ENCODE results near the gene RAPGEF4.

The RAPGEF4 gene

DNA sequence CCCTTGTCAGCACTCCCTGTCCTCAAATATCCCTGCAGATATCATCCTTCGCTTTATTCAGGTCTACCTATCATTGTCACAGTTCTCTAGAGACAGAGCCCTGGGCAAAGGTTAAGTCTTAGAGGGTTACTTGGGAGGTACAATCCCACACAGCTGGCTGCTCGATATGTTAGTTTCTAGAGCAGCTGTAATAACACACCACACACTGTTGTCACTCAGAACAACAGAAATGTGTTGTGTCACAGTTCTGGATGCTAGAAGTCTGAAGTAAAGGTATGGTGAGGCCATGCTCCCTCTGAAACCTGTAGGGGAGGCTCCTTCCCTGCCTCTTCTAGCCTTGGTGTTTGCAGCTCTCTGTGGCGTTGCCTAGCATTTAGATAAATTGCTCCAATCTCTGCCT lies 9.9 kb upstream of the RAPGEF4 start:
- Histone ChIP-seq H3K36me3 (ENCODE audit: control insufficient read depth, insufficient read depth, low read length) (no peaks in the 10 kb centered on the region), H3K9me3 (ENCODE audit: control insufficient read depth, low read length) (no peaks in the 10 kb centered on the region), H3K4me3 (ENCODE audit: insufficient read depth, low read depth, low read length, poor library complexity, severe bottlenecking) (no peak overlapping the region), H3K27ac (ENCODE audit: insufficient read depth, low read length, poor library complexity, severe bottlenecking) (no peak overlapping the region), H3K27me3 (replicated peaks; ENCODE audit: control insufficient read depth, insufficient read depth, low read length, poor library complexity, severe bottlenecking) (no peaks in the 10 kb centered on the region), H3K4me1 (ENCODE audit: control insufficient read depth, insufficient read depth, low read length, poor library complexity, severe bottlenecking) (no peaks in the 10 kb centered on the region)
- no peak for DNase-seq

GRCh38 chr2:172726172-172726735 lies 9.4 kb upstream of the RAPGEF4 start:
- Histone ChIP-seq H3K4me1 (ENCODE audit: control insufficient read depth, insufficient read depth, low read length, poor library complexity, severe bottlenecking) (no peaks in the 10 kb centered on the region), H3K27ac (ENCODE audit: insufficient read depth, low read length, poor library complexity, severe bottlenecking) (no peak overlapping the region), H3K4me3 (ENCODE audit: insufficient read depth, low read depth, low read length, poor library complexity, severe bottlenecking) (no peak overlapping the region), H3K27me3 (replicated peaks; ENCODE audit: control insufficient read depth, insufficient read depth, low read length, poor library complexity, severe bottlenecking) (no peaks in the 10 kb centered on the region), H3K9me3 (ENCODE audit: control insufficient read depth, low read length) (no peaks in the 10 kb centered on the region), H3K36me3 (ENCODE audit: control insufficient read depth, insufficient read depth, low read length) (no peaks in the 10 kb centered on the region)
- DNase-seq = no peak

- H3K4me3 ChIP-seq (ENCODE audit: insufficient read depth, low read depth, low read length, poor library complexity, severe bottlenecking) = no peak overlapping the region
- no peaks in the 10 kb centered on the region for H3K9me3 ChIP-seq (ENCODE audit: control insufficient read depth, low read length)
- H3K27ac ChIP-seq (ENCODE audit: insufficient read depth, low read length, poor library complexity, severe bottlenecking) = no peak overlapping the region
- no peaks in the 10 kb centered on the region for H3K36me3 ChIP-seq (ENCODE audit: control insufficient read depth, insufficient read depth, low read length)
- H3K4me1 ChIP-seq (ENCODE audit: control insufficient read depth, insufficient read depth, low read length, poor library complexity, severe bottlenecking) = peaks cover 2% of the 10 kb centered on the region
- no peak for DNase-seq
- peaks cover 5% of the 10 kb centered on the region for H3K27me3 ChIP-seq (replicated peaks; ENCODE audit: control insufficient read depth, insufficient read depth, low read length, poor library complexity, severe bottlenecking)
These were observed 5.2 kb upstream of the RAPGEF4 start for GRCh38 chr2:172730411-172730810.

DNA sequence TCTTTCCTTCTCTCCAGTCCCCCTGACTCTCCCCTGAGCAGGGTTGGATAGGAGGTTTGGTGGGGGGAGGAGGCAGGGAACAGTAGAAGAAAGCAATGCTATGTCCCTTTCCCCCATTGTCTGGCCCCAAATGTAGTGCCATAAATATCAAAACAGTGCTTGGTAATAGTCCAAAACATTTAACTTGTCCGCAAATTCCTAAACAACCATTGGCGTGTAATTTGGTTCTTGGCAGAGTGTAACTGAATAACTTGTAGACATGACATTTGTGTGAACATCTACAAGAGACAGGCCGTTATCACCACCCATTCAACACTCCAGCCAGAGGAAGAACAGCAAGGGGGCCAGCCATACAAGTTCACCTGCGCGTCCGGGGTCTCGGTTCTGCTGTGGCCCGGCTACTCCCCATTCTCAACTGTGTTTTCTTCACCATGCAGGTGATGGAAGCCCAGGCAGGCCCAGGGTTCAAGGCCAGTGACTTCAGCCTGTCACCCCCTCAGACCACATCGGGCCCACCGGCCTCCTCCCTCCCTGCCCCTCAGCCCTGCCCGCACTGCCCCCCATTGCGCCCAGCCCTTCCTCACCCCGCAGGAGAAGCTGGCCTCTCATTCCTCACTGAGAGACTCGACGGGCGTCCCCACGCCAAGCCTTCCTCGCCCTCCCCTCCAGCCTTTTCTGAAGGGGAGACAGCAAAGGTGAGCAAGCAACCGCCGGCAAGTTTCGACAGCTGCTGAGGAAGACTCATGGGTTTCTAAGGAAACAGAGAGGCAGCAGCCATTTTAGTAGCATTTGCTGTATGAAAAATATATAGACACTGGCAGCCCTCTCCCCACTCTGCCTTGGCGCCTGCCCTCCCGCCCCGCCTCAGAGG lies 699 bp upstream of the RAPGEF4 start:
- Histone ChIP-seq H3K36me3 (ENCODE audit: control insufficient read depth, insufficient read depth, low read length) (no peaks in the 10 kb centered on the region), H3K27me3 (replicated peaks; ENCODE audit: control insufficient read depth, insufficient read depth, low read length, poor library complexity, severe bottlenecking) (peaks cover 12% of the 10 kb centered on the region), H3K9me3 (ENCODE audit: control insufficient read depth, low read length) (no peaks in the 10 kb centered on the region), H3K27ac (ENCODE audit: insufficient read depth, low read length, poor library complexity, severe bottlenecking) (no peak overlapping the region), H3K4me1 (ENCODE audit: control insufficient read depth, insufficient read depth, low read length, poor library complexity, severe bottlenecking) (peaks cover 3% of the 10 kb centered on the region), H3K4me3 (ENCODE audit: insufficient read depth, low read depth, low read length, poor library complexity, severe bottlenecking) (no peak overlapping the region)
- DNase-seq = no peak

- no peak overlapping the region for H3K4me3 ChIP-seq (ENCODE audit: insufficient read depth, low read depth, low read length, poor library complexity, severe bottlenecking)
- no peak overlapping the region for H3K27ac ChIP-seq (ENCODE audit: insufficient read depth, low read length, poor library complexity, severe bottlenecking)
- no peaks in the 10 kb centered on the region for H3K36me3 ChIP-seq (ENCODE audit: control insufficient read depth, insufficient read depth, low read length)
These were observed 954 bp downstream of the RAPGEF4 start for GRCh38 chr2:172736424-172737174.

GRCh38 chr2:172739661-172740266 lies 4.1 kb downstream of the RAPGEF4 start:
- no peak for DNase-seq
- no peaks in the 10 kb centered on the region for H3K36me3 ChIP-seq (ENCODE audit: control insufficient read depth, insufficient read depth, low read length)
- H3K4me1 ChIP-seq (ENCODE audit: control insufficient read depth, insufficient read depth, low read length, poor library complexity, severe bottlenecking) = peaks cover 3% of the 10 kb centered on the region
- no peaks in the 10 kb centered on the region for H3K9me3 ChIP-seq (ENCODE audit: control insufficient read depth, low read length)
- no peak overlapping the region for H3K27ac ChIP-seq (ENCODE audit: insufficient read depth, low read length, poor library complexity, severe bottlenecking)
- H3K27me3 ChIP-seq (replicated peaks; ENCODE audit: control insufficient read depth, insufficient read depth, low read length, poor library complexity, severe bottlenecking) = peaks cover 7% of the 10 kb centered on the region
- H3K4me3 ChIP-seq (ENCODE audit: insufficient read depth, low read depth, low read length, poor library complexity, severe bottlenecking) = no peak overlapping the region

More at GRCh38 chr2:172736424-172737174, 954 bp downstream of the RAPGEF4 start:
- H3K4me1 ChIP-seq (ENCODE audit: control insufficient read depth, insufficient read depth, low read length, poor library complexity, severe bottlenecking) = peaks cover 3% of the 10 kb centered on the region
- peaks cover 12% of the 10 kb centered on the region for H3K27me3 ChIP-seq (replicated peaks; ENCODE audit: control insufficient read depth, insufficient read depth, low read length, poor library complexity, severe bottlenecking)
- no peak for DNase-seq
- no peaks in the 10 kb centered on the region for H3K9me3 ChIP-seq (ENCODE audit: control insufficient read depth, low read length)

- H3K27me3 ChIP-seq (replicated peaks; ENCODE audit: control insufficient read depth, insufficient read depth, low read length, poor library complexity, severe bottlenecking) = peaks cover 7% of the 10 kb centered on the region
- no peak for DNase-seq
- H3K9me3 ChIP-seq (ENCODE audit: control insufficient read depth, low read length) = no peaks in the 10 kb centered on the region
- H3K27ac ChIP-seq (ENCODE audit: insufficient read depth, low read length, poor library complexity, severe bottlenecking) = no peak overlapping the region
- no peaks in the 10 kb centered on the region for H3K36me3 ChIP-seq (ENCODE audit: control insufficient read depth, insufficient read depth, low read length)
- no peaks in the 10 kb centered on the region for H3K4me1 ChIP-seq (ENCODE audit: control insufficient read depth, insufficient read depth, low read length, poor library complexity, severe bottlenecking)
- no peak overlapping the region for H3K4me3 ChIP-seq (ENCODE audit: insufficient read depth, low read depth, low read length, poor library complexity, severe bottlenecking)
These were observed 5.2 kb downstream of the RAPGEF4 start for GRCh38 chr2:172740856-172741255.

GRCh38 chr2:172742931-172743540 lies 7.4 kb downstream of the RAPGEF4 start:
- Histone ChIP-seq H3K9me3 (ENCODE audit: control insufficient read depth, low read length) (no peaks in the 10 kb centered on the region), H3K4me1 (ENCODE audit: control insufficient read depth, insufficient read depth, low read length, poor library complexity, severe bottlenecking) (no peaks in the 10 kb centered on the region), H3K27me3 (replicated peaks; ENCODE audit: control insufficient read depth, insufficient read depth, low read length, poor library complexity, severe bottlenecking) (no peaks in the 10 kb centered on the region), H3K4me3 (ENCODE audit: insufficient read depth, low read depth, low read length, poor library complexity, severe bottlenecking) (no peak overlapping the region), H3K27ac (ENCODE audit: insufficient read depth, low read length, poor library complexity, severe bottlenecking) (no peak overlapping the region), H3K36me3 (ENCODE audit: control insufficient read depth, insufficient read depth, low read length) (no peaks in the 10 kb centered on the region)
- no peak for DNase-seq

DNA sequence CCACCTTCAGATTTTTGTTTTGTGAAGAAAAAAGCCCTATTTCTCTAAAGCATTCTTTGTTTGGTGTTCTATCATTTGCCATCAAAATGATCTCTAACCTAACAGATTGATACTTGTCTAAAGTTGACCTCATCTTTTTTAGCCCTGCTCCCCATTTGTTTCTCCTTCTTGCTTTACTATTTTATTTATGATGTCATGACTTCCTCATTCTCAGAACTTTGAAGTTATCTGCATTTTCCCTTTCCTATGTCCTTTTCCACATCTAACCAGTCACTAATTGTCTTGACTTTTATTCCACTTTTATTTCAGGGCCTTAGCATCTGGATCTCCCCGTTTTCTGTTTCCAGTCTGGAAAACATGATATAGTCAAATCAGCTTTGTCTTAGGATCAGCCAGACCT lies 8.3 kb downstream of the RAPGEF4 start:
- H3K27ac ChIP-seq (ENCODE audit: insufficient read depth, low read length, poor library complexity, severe bottlenecking) = no peak overlapping the region
- no peaks in the 10 kb centered on the region for H3K4me1 ChIP-seq (ENCODE audit: control insufficient read depth, insufficient read depth, low read length, poor library complexity, severe bottlenecking)
- H3K4me3 ChIP-seq (ENCODE audit: insufficient read depth, low read depth, low read length, poor library complexity, severe bottlenecking) = no peak overlapping the region
- H3K36me3 ChIP-seq (ENCODE audit: control insufficient read depth, insufficient read depth, low read length) = no peaks in the 10 kb centered on the region
- DNase-seq = no peak
- no peaks in the 10 kb centered on the region for H3K9me3 ChIP-seq (ENCODE audit: control insufficient read depth, low read length)
- no peaks in the 10 kb centered on the region for H3K27me3 ChIP-seq (replicated peaks; ENCODE audit: control insufficient read depth, insufficient read depth, low read length, poor library complexity, severe bottlenecking)

All from effector memory CD4-positive, alpha-beta T cell (primary cell).